Mononuclear cell (primary cell): ENCODE measurements around the gene HABP2. TPM values are rescaled to one million over a fixed set of nuclear protein-coding genes. Genes with fewer than 3 reads are reported as not detected.

Experiments used
- H3K27me3 ChIP-seq: 2 replicates; pipeline ENCODE4 v1.6.0; 2011; ENCODE audit warnings: low read length, control low read depth; ENCODE audit not compliant: insufficient read depth
- H3K4me1 ChIP-seq: 2 replicates; pipeline ENCODE4 v1.5.1; 2011; ENCODE audit warnings: mild to moderate bottlenecking, low read length, control low read depth; ENCODE audit not compliant: insufficient read depth
- H3K4me3 ChIP-seq: 2 replicates; pipeline ENCODE4 v1.5.1; 2011; ENCODE audit warnings: mild to moderate bottlenecking, low read length, moderate library complexity
- H3K9me3 ChIP-seq: 2 replicates; pipeline ENCODE4 v1.5.1; 2011; ENCODE audit warnings: low read depth, mild to moderate bottlenecking, control low read depth, low read length
- total RNA-seq: library from RNA; depleted of rRNA; stranded (reverse); fragments of >200 nt; gene quantifications from one replicate; pipeline ENCODE4 v1.2.3, GENCODE V29; 2012

Gene HABP2
- total RNA-seq, 1 donor = not detected

DNA sequence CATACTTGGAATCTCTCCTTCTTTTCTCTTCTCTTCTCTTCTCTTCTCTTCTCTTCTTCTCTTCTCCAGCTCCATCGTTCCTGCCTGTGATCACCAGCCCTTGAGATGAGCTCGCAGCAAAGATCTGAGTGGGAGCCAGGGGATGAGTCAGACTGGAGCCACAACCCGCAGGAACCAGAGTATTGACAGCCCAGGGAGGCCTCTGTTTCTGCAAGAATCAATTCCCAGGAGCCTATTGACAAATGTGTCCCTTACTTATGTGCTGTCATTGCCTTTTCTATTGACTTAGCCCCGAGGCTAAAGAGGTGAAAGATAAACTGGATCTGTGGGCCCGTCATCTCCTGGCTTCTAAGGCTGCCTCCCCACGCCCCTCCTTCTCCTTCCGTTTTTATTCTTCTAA is 13.1 kb upstream of the HABP2 start:
- no peaks in the 10 kb centered on the region for H3K9me3 ChIP-seq
- H3K27me3 ChIP-seq = no peaks in the 10 kb centered on the region
- no peaks in the 10 kb centered on the region for H3K4me1 ChIP-seq
- no peak overlapping the region for H3K4me3 ChIP-seq

DNA sequence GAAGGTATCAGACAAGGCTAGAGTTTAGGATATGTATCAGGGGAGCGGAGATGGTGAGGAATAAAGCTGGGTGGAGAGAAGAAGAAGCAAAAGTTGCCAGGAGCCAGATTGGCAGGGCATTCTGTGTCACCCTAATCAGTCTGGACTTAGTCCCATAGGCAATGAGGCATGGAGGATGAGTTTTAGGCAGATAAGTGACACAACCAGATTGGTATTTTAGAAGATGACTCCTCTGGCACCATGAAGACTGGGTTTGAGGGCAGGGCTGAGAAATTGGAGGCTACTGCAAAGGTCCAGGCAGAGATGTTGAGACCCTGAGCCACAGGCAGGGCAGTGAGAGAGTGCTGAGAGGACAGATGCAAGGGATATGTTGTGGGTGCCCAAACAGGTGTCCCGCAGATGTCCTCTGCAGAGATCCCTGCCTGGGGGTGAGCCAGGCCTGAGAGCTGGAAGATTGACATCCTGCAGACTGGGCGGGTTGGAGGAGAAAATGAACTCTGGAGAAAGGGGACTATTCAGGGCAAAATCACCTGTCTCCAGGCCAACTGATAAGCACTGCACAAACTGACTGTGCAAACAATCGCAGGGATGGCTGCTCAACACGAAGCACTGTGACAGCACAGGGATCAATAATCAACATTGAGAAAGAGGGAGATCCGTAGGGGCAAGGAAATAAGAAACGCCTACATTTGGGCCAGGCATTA is 11.9 kb upstream of the HABP2 start:
- Histone ChIP-seq H3K4me3 (no peak overlapping the region), H3K9me3 (no peaks in the 10 kb centered on the region), H3K4me1 (no peaks in the 10 kb centered on the region), H3K27me3 (no peaks in the 10 kb centered on the region)

DNA sequence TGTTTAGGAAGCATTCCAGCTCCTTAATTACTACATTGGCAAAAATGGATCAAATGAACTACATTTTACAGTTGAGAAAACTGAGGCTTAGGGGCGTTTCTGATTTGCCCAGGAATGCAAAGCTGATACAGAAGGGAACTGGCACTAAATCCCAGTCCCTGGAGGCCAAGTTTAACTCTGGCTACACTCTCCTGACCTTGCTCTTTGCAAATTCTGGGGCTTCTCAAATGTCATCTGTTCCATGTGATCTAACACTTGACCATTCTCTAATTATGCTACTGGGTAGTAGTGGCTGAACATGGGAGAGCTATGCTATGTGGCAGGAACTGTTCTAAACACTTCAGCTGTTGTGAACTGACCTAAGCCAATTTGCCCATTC is 11.3 kb upstream of the HABP2 start:
- Histone ChIP-seq H3K9me3 (no peaks in the 10 kb centered on the region), H3K4me3 (no peak overlapping the region), H3K27me3 (no peaks in the 10 kb centered on the region), H3K4me1 (no peaks in the 10 kb centered on the region)

DNA sequence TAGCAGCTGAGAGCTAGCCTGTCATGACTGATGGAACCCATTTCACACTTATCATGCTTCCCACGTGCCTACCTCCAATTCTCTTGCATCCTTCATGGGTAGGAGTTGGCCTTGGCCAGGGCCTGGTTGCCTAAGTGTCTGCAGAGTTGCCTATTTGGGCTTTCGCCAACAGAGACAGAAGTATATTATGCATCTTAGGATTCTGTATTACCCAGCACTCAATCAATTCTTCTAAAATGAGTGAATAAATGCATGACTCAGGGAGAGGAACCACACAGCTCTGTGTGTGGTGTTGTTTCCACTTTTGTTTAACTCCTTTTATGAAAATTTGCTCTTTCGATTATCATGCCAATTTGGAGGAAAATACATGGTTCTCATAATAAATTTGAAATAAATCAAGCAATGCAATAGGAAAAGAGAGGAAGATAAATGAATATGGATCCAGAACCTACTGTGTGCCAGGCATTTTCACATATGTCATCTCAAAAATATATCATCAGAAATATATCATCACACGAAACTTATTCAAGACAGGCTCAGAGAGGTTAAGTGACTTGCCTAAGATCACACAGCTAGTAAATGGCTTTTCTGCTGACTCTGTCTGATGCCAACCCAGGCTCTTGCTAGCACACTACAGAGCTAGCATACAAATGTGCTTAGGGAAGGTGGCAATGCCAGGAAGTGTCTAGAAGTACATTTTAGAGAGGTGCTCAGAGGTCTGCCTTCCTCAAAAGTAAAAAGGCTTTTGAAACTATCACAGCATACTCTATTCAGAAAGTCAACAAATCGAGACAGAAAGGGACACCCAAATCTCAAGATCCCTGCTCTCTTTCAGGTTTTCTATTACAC is 9.5 kb upstream of the HABP2 start:
- Histone ChIP-seq H3K27me3 (no peaks in the 10 kb centered on the region), H3K4me1 (no peaks in the 10 kb centered on the region), H3K9me3 (no peaks in the 10 kb centered on the region), H3K4me3 (no peak overlapping the region)

DNA sequence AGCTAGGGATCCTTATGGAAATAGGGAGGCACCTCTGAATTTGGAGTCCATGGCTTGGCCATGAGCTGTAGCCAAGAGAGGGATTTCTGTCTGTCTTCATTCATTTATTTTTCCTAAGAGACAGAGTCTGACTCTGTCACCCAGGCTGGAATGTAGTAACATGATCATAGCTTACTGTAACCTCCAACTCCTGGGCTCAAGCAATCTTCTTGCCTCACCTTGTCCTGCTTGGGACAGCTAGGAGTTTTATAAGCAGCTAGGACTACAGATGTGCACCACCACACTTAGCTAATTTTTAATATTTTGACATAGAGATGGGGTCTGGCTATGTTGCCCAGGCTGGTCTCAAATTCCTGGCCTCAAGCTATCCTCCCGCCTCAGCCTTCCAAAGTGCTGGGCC is 8.5 kb upstream of the HABP2 start:
- H3K4me1 ChIP-seq = no peaks in the 10 kb centered on the region
- no peaks in the 10 kb centered on the region for H3K9me3 ChIP-seq
- no peaks in the 10 kb centered on the region for H3K27me3 ChIP-seq
- H3K4me3 ChIP-seq = no peak overlapping the region

DNA sequence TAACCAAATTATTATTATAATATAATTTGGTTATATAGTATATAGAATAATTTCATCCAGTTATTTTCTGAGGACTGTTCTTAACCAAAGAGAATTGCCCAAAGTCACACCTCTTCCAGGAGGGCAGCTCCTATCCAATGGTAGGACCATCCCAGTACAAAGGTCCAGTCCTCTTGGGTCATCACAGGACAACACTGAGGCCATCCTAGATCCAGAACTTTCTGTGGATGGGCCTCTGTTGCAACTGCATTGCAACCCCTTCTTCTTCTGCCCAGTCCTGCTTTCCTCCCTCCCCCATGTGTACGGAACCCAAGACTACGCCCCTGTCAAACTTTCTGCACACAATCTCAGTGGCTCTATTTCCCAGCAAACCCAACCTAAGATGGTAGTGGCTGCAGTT is 5.4 kb upstream of the HABP2 start:
- no peaks in the 10 kb centered on the region for H3K9me3 ChIP-seq

DNA sequence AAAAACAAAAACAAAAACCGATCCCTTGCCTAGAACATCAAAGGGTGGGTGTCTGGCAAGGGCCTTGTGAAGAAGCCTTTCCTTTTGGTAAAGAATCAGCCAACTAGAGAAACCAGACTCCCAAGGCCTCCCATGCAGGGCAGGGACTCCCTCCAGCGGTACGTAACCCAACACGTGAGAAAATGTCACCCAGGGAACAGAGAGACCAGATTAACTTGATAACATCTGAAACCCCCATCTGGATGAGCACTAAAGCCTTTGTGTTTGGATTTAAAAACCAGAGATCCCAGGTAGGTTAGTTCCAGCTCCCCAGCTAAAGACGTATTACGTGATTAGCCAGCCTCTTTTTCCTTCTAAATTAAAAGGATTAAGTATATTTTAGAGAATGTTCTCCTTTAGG is 3.0 kb upstream of the HABP2 start:
- Histone ChIP-seq H3K4me1 (no peaks in the 10 kb centered on the region), H3K4me3 (no peak overlapping the region), H3K9me3 (no peaks in the 10 kb centered on the region), H3K27me3 (no peaks in the 10 kb centered on the region)

More for the DNA sequence above, 5.4 kb upstream of the HABP2 start:
- H3K4me3 ChIP-seq = no peak overlapping the region
- no peaks in the 10 kb centered on the region for H3K4me1 ChIP-seq
- no peaks in the 10 kb centered on the region for H3K27me3 ChIP-seq

DNA sequence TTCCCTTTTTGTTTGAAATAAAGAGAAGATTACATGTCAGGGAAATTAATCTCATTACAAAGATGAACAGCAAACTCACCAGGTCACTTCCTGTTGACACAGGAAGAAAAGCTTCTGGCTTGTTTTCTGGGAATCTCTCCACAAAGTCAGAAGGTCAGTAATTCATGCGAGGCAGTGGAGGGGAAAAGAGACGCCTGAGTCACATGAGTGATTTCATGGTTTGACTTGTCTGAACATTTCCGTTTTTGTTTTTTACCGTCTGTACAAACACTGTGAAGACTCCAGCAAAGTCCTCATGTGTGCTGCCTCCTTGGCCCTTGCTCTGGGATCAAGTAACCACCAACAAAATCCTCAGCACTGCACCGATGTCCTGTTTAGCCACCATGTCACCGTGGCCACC is 2.5 kb upstream of the HABP2 start:
- H3K4me1 ChIP-seq = no peaks in the 10 kb centered on the region
- H3K27me3 ChIP-seq = no peaks in the 10 kb centered on the region
- no peaks in the 10 kb centered on the region for H3K9me3 ChIP-seq
- no peak overlapping the region for H3K4me3 ChIP-seq

DNA sequence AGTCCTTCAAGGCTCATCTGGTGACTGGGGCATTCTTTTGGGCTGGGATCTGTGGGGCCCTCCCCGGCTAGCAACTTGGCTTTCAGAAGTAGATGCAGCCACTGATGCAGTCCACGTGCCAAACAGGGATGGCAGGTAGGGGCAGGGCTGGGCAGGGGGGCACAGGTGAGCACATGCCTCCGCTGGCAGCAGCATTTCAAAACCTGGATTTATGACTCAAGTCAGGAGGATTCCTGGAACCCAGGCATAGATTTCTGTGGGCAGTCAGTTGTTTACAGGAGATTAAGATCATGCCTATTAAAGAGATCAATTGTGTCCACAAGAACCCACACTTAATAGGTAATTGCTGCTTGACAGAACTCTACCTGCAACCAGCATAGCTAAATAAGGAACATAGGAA is 839 bp upstream of the HABP2 start:
- Histone ChIP-seq H3K27me3 (no peaks in the 10 kb centered on the region), H3K4me3 (no peak overlapping the region), H3K9me3 (no peaks in the 10 kb centered on the region), H3K4me1 (no peaks in the 10 kb centered on the region)

DNA sequence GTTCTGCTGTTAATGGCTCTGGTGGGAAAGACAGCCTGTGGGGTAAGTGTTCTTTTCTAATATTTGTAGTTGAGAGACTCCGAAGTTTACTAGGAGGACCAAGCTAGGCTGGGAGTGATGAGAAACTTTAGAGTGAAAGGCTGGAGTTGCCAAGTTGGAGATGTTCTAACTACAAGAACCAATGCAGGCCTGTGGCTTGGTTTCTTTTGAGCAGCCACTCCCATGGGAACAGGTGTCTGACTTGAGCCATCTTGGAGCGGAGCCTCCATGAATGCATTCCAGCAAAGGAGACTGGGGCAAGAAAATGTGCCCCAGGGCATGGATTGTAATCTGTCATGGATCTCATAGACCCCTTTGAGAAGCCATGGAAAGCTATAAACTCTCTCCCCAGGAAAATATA is 296 bp downstream of the HABP2 start:
- H3K27me3 ChIP-seq = peaks cover 2% of the 10 kb centered on the region
- H3K4me1 ChIP-seq = no peaks in the 10 kb centered on the region
- no peaks in the 10 kb centered on the region for H3K9me3 ChIP-seq
- no peak overlapping the region for H3K4me3 ChIP-seq

DNA sequence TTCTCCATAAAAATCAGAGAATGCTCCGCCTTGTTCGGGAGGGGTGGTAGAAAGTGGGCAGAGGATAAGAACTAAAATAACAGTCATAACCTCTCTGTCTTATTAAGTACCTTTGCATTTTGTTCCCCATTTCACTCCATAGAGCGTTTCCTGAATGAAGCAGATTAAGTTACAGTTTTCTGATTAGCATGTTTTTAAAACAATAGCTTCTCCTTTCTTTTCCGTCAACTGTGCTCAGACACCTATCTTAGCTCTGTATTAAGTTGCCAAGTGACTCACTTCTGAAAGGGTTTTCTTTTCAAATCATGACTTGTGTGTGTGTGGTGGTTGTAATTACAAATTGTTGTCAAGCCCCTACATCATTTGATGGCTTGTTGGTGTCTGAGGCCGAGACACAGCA is 1.4 kb downstream of the HABP2 start:
- no peak overlapping the region for H3K4me3 ChIP-seq
- H3K27me3 ChIP-seq = peaks cover 2% of the 10 kb centered on the region
- H3K4me1 ChIP-seq = no peaks in the 10 kb centered on the region
- no peaks in the 10 kb centered on the region for H3K9me3 ChIP-seq

DNA sequence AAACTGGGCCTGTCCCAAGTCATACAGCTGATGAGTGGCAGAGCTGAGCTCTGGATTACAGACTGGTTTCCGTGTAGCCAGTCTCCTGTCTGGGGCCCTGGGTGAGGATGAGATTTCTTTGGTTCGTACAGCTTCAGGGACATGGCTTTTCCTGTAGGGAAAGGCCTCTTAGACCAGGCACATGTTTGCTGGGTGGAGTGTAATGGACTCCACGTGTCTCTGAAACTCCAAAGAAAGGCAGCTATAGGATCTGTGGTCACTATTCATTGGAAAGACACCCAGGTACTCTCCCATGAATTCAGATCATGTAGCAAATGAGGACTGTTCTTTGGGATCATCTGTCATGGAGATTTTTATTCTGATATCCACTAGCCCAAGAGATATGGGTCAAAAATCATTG is 2.4 kb downstream of the HABP2 start:
- no peaks in the 10 kb centered on the region for H3K4me1 ChIP-seq
- no peaks in the 10 kb centered on the region for H3K9me3 ChIP-seq
- peaks cover 2% of the 10 kb centered on the region for H3K27me3 ChIP-seq
- H3K4me3 ChIP-seq = no peak overlapping the region

DNA sequence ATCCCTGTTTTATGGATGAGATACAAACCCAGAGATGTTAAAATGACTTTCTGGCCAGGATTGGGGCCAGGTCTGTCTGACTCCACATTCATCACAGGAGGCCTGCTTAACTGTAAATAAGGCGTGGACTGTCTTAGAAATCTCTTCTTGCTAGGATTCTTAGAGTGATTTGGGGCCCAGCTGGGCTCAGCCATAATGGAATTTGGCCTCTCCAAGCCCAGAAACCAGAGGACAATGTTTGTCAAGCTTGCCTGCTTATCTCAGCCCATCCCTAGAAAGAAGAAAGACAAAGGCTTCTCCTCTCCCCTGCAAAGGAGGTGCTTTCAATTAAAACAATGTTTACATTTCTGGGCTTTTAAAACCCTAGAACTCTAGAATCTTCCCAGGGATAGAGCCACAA is 2.9 kb downstream of the HABP2 start:
- H3K9me3 ChIP-seq = no peaks in the 10 kb centered on the region
- no peak overlapping the region for H3K4me3 ChIP-seq
- H3K4me1 ChIP-seq = no peaks in the 10 kb centered on the region
- H3K27me3 ChIP-seq = peaks cover 2% of the 10 kb centered on the region

DNA sequence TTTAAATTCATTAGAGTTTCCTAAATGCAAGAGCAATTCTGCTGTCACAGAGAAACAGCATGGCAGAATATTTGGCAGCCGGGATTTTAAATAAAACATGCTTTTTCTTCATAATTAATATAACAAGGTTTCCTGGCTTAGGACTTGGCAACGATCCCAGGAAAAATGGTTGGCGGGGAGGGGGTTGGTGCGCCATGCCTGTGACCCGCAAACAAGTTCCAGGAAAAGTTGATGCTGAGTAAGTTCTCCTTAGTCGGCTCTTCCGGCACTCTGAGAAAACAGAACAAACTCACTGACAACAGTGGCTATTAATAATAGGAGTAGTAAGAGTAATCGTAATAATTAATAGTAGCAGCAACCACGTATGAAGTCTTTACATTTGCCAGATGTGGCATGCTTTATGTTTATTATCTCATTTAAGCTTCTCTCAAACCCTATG is 4.6 kb downstream of the HABP2 start:
- no peaks in the 10 kb centered on the region for H3K4me1 ChIP-seq
- no peaks in the 10 kb centered on the region for H3K9me3 ChIP-seq
- peaks cover 2% of the 10 kb centered on the region for H3K27me3 ChIP-seq
- no peak overlapping the region for H3K4me3 ChIP-seq

DNA sequence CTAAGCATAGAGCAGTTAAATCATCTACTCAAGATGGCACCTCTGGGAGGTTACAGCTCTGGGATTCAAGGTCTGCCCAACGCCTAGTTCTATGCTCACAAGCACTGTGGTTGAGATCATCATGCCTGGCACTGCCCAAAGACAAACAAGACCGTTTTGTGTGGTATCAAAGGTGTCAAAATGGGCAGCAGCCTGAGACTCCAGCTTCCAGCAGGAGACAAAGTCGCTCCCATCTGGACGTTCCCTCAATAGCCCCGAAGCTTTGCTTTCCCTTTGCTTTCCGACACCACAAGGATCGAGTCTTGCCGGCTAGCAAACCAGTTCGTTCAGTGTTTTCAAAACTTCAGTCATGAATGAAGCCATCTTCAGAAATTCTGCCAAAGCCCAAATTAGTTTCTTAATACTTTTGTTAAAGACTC is 5.1 kb downstream of the HABP2 start:
- no peaks in the 10 kb centered on the region for H3K9me3 ChIP-seq
- H3K4me3 ChIP-seq = no peak overlapping the region
- no peaks in the 10 kb centered on the region for H3K4me1 ChIP-seq
- peaks cover 2% of the 10 kb centered on the region for H3K27me3 ChIP-seq

DNA sequence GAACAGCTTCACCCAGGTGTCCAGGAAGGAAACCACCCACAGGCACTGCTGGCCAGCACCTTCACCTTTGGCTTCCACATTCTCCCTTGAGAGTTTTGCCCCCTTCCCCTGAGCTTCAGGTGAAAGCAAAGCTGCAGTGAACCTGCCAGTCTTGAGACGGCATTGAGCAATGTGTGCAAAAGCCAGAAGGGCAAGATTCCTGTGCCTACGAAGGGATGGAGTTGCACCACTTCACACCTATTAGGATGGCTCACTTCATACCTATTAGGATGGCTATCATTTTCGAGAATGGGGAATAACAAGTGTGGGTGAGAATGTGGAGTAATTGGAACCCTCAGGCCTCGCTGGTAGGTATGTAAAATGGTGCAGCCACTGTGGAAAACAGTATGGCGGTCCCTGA is 7.2 kb downstream of the HABP2 start:
- no peaks in the 10 kb centered on the region for H3K9me3 ChIP-seq
- peaks cover 4% of the 10 kb centered on the region for H3K4me1 ChIP-seq
- no peak overlapping the region for H3K4me3 ChIP-seq
- H3K27me3 ChIP-seq = peaks cover 2% of the 10 kb centered on the region
